AG04449 (cell line): ENCODE results near the gene NAIF1.
A peak's percentile ranks its signal among the peaks of the same experiment; 100 is the strongest.

Source experiments
- CTCF ChIA-PET: fragments of 350-600 bp; formaldehyde crosslinking; extraction: SDS; loops from one replicate; lab custom pipeline; 2021; ENCODE audit warnings: antibody characterized with exemption; lab: Yijun Ruan, JAX
- POLR2A ChIA-PET: fragments of 400-600, 350-600 bp; formaldehyde crosslinking; extraction: SDS; loops from one replicate; lab custom pipeline; 2020; ENCODE audit warnings: antibody characterized with exemption, inconsistent platforms; lab: Yijun Ruan, JAX
- DNase-seq: peaks from one replicate; pipeline ENCODE4 v3.0.0-alpha.2; 2010; ENCODE audit warnings: low read depth, low spot score
- H3K4me3 ChIP-seq: 2 replicates; pipeline ENCODE4 v1.5.1; 2011; ENCODE audit warnings: low read depth, mild to moderate bottlenecking, control low read depth, low read length
- CTCF ChIP-seq: IDR thresholded peaks from one replicate; pipeline ENCODE4 v1.5.1; 2011; ENCODE audit warnings: mild to moderate bottlenecking, moderate library complexity, low read length, control low read depth, inconsistent platforms; ENCODE audit not compliant: insufficient read depth; ENCODE audit errors: missing control alignments

NAIF1 gene

GRCh38 chr9:128084746-128085145 lies 17.6 kb upstream of the NAIF1 start:
- CTCF ChIA-PET: interaction anchor here (0.9 to 4.5 kb wide), 15 partner anchors 9 to 152 kb away, joined by 3 to 28 read pairs (median 4); partner anchors contain the start of gene SLC25A25
- POLR2A ChIA-PET: no interaction called here

GRCh38 chr9:128082151-128082550 lies 15.0 kb upstream of the NAIF1 start:
- DNase-seq: no peak
- no peak for TF ChIP-seq CTCF
- CTCF ChIA-PET: interaction anchor here (1.2 to 4.2 kb wide), 4 partner anchors 8 to 139 kb away, joined by 3 to 36 read pairs (median 15); no protein-coding TSS in a partner anchor
- H3K4me3 ChIP-seq: no peak overlapping the region
- POLR2A ChIA-PET: no interaction called here

More at GRCh38 chr9:128084746-128085145, 17.6 kb upstream of the NAIF1 start:
- no peak for TF ChIP-seq CTCF
- DNase-seq: no peak
- no peak overlapping the region for H3K4me3 ChIP-seq

- no peak overlapping the region for H3K4me3 ChIP-seq
- CTCF ChIA-PET: interaction anchor here (0.9 to 4.2 kb wide), 5 partner anchors 9 to 138 kb away, joined by 3 to 36 read pairs (median 12); no protein-coding TSS in a partner anchor
- TF ChIP-seq CTCF: no peak
- POLR2A ChIA-PET: interaction anchor here (0.7 to 0.8 kb wide), 2 partner anchors 23 to 47 kb away, joined by 3 read pairs; no protein-coding TSS in a partner anchor
- DNase-seq: peak; percentile 70
Measured at GRCh38 chr9:128081056-128081455, 13.9 kb upstream of the NAIF1 start.

- CTCF ChIA-PET: interaction anchor here (1.5 to 4.2 kb wide), 5 partner anchors 12 to 159 kb away, joined by 3 to 36 read pairs (median 9); no protein-coding TSS in a partner anchor
- no peak for DNase-seq
- POLR2A ChIA-PET: no interaction called here
- H3K4me3 ChIP-seq: no peak overlapping the region
- TF ChIP-seq CTCF: no peak
Measured at GRCh38 chr9:128080206-128080605, 13.1 kb upstream of the NAIF1 start.

- CTCF ChIA-PET: interaction anchor here (0.8 to 5.5 kb wide), 10 partner anchors 9 to 158 kb away, joined by 3 to 32 read pairs (median 4); no protein-coding TSS in a partner anchor
- TF ChIP-seq CTCF: no peak
- POLR2A ChIA-PET: no interaction called here
- DNase-seq: no peak
- no peak overlapping the region for H3K4me3 ChIP-seq
Measured at GRCh38 chr9:128078504-128079434, 11.6 kb upstream of the NAIF1 start.
